Activated CD4-positive, alpha-beta T cell treated with anti-CD3 and anti-CD28 coated beads, Interleukin-2, amount 50 U/mL, for 24 hours (primary cell): ENCODE data around the gene ULBP2.
A peak's percentile ranks its signal among the peaks of the same experiment; 100 is the strongest.
"Not testable (repeated sequence)": the region's sequence is repeated elsewhere in the genome, so short reads cannot be mapped to it uniquely, and the experiment has no call there.

Source experiments
- DNase-seq, 2 donors: peaks; one replicate each; pipeline ENCODE4 v3.0.0-alpha.2; 2020; ENCODE audit warnings: low read depth in 1 of 2, low spot score in 1 of 2

ULBP2 gene

DNA sequence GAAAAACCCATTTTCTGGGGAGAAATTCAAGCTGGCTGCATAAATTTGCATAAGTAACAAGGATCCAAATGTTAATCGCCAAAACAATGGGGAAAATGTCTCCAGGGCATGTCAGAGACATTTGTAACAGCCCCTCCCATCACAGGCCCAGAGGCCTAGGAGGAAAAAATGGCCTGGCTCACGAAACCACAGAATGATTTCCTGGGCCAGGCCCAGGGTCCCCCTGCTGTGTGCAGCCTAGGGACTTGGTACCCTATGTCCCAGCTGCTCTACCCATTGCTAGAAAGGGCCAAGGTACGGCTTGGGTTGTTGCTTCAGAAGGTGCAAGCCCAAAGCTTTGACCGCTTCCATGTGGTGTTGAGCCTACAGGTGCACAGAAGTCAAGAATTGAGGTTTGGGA is 33.3 kb upstream of the ULBP2 start:
- not testable (repeated sequence) for DNase-seq

- no peak for DNase-seq
Measured at GRCh38 chr6:149909701-149910470, 31.9 kb upstream of the ULBP2 start.

- no peak for DNase-seq
Measured at GRCh38 chr6:149910721-149911151, 31.1 kb upstream of the ULBP2 start.

DNA sequence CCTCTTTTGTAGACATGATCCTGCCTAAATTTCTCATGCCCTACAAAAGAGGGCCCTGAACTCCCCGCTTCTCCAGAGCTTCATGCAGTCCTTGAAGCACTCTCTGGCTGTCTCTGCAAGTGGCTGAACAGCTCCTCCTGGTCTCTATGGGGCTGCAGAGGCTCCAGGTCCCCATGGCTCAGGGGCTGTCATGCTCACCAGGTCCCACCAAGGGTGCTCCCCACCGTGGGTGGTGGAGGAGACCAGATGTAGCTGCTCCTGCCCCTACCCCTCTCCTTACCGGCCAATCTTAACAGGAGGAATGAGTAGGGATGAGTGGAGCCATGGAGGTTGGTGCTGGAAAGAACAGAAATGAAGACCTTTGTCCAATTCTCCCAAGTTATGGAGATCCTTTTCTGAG is 29.1 kb upstream of the ULBP2 start:
- not testable (repeated sequence) for DNase-seq

DNA sequence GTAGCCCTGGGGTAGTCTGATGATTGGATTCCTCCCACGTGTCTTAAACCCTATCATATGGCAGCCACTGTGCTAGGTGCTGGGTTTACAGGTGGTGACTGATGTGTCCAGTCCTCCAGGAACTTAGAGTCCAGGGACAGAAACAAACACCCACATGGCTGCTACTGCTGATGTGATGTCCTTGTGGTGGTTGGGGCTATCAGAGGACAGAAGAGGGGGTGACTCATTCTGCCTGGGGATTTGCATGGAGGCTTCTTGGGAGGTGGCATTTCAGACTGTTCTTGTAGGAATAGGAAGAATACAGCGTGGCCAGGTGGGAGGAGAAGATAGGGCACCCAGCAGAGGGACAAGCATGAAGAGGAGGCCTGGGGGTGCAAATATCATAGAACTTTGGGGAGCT is 28.7 kb upstream of the ULBP2 start:
- DNase-seq: no peak

- no peak for DNase-seq
Measured at GRCh38 chr6:149913540-149914240, 28.1 kb upstream of the ULBP2 start.

- DNase-seq: no peak
Measured at GRCh38 chr6:149915970-149916865, 25.6 kb upstream of the ULBP2 start.

DNA sequence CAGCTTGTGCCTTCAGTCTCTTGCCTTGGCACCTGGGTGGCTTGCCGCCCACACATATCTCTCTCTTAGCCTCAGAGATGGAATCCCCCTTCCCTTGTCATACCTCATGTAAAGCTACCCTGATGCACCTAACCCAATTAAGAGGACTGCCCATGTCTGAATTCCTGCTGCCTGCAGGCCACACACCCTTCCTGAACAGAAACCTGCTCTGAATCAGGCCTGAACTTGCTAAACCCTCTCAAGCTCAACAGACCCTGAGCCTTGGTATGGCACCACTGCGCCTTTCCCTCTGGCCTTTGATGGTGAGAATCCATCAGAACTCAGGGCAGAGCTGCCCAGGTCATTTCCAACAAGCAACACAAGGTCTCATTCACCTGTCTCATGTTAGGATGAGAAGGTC is 24.1 kb upstream of the ULBP2 start:
- no peak for DNase-seq

GRCh38 chr6:149918151-149918905 is 23.5 kb upstream of the ULBP2 start:
- no peak for DNase-seq

DNA sequence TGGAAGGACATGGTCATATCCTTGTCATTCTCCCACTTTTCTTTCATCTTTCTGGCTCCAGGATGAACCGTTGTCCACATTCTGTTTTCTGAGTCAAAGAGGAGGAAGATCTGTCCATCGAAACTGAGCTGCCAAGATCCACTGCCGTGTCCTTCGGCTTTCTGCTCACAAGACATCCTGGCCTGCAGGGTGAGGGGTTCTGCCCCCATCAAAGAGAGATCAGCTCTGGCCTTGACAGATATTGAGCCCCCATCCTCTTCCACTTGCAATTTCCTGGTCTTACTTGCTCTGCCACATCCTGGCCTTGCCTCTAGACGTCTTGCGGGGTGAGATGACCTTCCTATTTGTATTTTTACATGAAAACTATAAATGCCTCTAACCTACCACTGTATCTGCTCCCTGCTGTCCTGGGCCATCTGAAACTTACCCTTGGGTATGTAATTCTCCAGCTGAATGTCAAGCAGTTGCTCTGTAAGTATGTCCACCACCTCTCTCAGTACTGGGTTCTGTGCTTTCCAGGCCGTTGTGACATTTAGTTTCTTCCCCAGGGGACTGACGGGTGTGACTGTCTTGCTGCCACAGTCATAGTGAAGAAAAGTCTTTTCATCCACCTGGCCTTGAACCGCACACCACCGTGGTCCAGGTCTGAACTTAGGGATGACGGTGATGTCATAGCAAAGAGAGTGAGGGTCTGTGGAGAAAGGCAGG is 22.5 kb upstream of the ULBP2 start:
- DNase-seq: not testable (repeated sequence)

DNA sequence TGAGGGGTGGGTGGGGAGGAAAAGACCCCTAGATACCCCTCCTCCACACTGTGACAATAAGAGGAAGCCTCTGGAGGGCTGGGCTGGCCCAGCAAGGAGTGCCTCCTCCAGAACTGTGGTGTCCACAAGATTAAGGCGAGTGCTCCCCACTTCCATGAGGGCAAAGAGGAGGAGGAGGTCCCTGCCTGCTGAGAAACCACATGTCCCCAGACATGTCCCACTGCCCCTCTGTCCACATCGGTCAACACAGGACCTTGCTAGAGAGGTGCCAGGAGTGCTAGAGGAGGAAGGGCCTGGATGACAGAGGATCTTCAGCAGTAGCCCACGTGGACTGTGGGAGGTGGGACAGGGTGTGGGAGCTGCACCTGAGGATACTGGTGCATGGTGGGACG is 22.0 kb upstream of the ULBP2 start:
- no peak for DNase-seq

DNA sequence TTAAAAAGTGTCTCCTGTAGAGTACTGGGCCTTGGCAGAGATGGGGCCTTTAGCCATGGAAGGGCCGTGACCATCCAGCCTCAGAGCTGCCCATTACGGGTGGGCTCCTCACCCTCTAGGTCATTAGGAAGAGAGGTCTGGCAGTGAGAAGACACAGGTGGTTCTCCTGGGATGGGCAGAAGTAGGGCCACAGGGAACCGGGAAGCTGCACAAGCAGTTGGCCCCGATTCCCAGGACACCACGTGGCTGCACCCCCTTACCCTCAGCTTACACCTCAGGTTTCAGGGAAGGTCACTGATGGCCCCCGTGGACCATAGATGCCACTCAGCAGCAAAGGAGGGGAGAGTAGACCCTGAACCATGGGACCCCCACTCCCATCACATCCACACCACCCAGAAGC is 20.5 kb upstream of the ULBP2 start:
- no peak for DNase-seq

- DNase-seq: not testable (repeated sequence)
Measured at GRCh38 chr6:149922091-149922490, 19.7 kb upstream of the ULBP2 start.

GRCh38 chr6:149922642-149923326 is 19.0 kb upstream of the ULBP2 start, which contains the start of gene RAET1G:
Gene RAET1G, minus strand, starts transcription at chr6:149923121. Its CDS starts 111 bp downstream, at chr6:149923010.
- peak; percentile 61 to 80 for DNase-seq

- no peak for DNase-seq
Measured at GRCh38 chr6:149923327-149923986, 18.4 kb upstream of the ULBP2 start.

DNA sequence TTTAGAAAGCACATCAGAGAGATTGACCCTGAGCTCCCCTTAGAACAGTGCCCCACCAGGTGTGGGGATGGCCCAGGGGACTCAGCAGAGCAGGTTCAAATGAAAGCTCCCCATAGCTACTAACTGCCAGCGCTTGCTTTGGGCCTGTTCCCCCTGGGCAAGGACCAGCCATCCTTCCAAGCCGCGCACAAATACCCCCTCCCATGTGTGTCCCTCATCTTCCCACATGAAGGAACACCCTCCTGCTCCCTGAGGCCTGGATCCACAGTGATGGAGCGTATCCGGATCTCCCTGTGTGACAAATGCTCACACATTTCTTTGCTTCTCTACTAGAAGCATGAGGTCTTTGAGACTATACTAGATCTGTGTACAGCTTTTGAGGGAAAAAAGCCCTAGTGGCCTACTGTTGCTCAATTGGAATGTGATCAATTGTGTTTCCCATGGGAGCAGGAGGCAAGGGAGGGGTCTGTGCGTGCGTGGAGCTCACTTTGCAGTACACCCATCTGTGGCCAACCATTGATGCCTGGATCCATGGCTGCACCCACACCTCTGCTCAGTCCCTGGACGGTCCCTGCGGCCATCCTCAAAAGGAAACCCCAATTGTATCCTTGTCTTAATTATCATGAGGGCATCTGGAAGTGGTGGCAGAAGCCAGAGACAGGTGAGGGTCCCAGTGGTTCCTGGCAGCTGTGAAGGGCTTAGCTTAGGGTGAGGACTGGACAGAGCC is 17.4 kb upstream of the ULBP2 start:
- DNase-seq: no peak

DNA sequence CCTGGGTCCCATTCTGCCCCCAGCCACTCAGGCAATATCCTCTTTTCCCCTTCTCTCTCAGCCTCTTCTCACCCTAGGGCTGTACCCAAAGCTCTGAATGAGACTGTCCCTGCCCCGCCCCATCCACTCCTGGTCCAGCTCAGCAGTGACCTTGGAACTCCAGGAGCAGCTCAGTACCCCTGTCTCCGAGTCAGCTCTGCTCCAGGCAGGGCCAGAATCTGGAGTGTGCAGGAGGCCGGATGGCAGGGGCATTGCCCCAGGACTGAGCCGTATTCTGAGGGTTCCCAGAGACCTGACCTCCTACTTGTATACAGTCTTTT is 16.9 kb upstream of the ULBP2 start:
- DNase-seq: no peak

GRCh38 chr6:149925253-149925973 is 16.4 kb upstream of the ULBP2 start:
- DNase-seq: no peak
